ENCODE data around the gene ATP6AP1.
"Not testable (repeated sequence)": the region's sequence is repeated elsewhere in the genome, so short reads cannot be mapped to it uniquely, and the experiment has no call there.

The ATP6AP1 gene, protein sequence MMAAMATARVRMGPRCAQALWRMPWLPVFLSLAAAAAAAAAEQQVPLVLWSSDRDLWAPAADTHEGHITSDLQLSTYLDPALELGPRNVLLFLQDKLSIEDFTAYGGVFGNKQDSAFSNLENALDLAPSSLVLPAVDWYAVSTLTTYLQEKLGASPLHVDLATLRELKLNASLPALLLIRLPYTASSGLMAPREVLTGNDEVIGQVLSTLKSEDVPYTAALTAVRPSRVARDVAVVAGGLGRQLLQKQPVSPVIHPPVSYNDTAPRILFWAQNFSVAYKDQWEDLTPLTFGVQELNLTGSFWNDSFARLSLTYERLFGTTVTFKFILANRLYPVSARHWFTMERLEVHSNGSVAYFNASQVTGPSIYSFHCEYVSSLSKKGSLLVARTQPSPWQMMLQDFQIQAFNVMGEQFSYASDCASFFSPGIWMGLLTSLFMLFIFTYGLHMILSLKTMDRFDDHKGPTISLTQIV

DNA sequence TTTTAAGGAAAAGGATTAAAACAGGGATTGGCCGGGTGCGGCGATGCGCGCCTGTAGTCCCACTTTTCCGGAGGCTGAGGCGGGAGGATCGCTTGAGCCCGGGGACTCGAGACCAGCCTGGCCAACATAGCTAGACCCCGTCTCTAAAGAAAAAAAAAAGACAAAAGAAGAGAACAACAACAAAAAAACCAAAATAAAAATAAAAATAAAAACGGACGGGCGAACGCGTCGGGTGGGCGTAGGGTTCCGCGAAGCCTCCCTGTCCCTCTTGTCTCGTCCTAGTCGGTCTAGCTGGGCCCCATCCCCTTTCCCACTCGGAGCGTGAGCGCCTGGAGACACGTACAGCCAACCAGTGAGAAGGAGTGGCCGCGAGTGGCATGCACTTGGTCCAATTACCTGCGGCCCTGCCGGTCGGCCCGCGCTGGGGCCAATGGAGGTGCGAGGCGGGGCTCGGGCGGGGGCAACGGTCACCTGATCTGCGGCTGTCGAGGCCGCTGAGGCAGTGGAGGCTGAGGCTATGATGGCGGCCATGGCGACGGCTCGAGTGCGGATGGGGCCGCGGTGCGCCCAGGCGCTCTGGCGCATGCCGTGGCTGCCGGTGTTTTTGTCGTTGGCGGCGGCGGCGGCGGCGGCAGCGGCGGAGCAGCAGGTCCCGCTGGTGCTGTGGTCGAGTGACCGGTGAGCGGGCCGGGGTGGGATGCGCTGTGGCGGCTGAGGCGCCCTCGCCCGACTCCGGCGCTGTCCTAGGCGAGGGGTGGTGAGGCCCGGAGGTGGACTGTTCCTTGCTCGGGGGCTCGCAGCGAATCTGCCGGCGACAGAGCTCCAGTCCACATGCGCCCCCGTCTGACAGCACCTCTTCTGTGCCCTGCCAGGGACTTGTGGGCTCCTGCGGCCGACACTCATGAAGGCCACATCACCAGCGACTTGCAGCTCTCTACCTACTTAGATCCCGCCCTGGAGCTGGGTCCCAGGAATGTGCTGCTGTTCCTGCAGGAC, at the start of gene ATP6AP1:
Gene ATP6AP1, plus strand, starts transcription at position 502 of the 996 bp plus-strand sequence. Its CDS starts 16 bp downstream, at position 518.
- peak; percentile 89 for DNase-seq (ENCODE audit: low spot score)

DNA sequence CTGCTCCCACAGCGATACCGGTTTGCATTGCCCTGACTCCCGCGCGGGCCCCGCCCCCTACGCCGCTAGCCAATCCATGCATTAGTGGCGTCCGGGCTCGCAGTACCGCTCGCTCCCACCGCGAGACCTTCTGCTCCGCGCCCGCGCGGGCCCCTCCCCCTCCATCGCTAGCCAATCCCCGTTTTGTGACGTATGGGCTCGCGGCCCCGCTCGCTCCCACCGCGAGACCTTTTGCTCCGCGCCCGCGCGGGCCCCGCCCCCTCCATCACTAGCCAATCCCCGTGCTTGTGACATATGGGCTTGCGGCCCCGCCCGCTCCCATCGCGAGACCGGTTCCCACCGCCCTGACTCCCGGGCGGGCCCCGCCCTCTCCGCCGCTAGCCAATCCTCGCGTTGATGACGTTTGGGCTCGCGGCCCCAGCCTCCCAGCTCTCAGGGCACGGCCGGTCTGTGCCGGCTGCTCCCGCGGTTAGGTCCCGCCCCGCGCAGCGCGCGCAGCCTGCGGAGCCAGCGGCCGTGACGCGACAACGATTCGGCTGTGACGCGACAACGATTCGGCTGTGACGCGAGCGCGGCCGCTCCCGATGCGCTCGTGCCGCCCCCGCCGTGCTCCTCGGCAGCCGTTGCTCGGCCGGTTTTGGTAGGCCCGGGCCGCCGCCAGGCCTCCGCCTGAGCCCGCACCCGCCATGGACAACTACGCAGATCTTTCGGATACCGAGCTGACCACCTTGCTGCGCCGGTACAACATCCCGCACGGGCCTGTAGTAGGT, 49.5 kb upstream of the ATP6AP1 start, which contains the start of gene EMD:
Gene EMD, plus strand, starts transcription at position 497 of the 770 bp plus-strand sequence. Its CDS starts 190 bp downstream, at position 687.
- peak; percentile 96 for DNase-seq (ENCODE audit: low spot score)

DNA sequence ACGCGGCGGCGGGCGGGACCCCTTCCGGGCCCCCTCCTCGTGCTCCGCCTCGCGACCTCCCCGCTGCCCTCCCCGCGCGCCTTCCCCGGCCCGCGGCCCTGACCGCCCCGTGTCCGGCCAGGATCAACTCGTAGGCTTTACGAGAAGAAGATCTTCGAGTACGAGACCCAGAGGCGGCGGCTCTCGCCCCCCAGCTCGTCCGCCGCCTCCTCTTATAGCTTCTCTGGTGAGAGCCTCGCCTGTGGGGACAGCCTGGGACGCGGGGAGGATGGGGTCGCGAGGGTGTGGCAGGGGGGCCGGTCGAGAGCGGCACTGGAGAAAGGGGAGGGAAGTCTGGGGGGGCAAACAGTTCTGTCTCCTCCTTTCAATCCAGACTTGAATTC, 48.9 kb upstream of the ATP6AP1 start:
- no peak for DNase-seq (ENCODE audit: low spot score)

DNA sequence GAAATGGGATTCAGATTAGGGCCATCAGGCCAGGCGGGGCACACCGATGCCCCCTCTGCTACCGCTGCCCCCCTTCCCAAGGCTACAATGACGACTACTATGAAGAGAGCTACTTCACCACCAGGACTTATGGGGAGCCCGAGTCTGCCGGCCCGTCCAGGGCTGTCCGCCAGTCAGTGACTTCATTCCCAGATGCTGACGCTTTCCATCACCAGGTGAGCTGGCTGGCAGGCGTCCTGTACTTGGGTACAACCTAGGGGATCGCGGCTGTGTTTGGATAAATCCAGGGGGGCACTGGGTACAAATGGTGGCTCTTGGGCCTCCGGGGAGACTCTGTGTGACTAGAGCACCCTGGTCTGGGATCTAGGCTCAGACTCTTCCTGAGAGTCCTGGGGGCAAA, 48.3 kb upstream of the ATP6AP1 start:
- DNase-seq (ENCODE audit: low spot score): no peak

DNA sequence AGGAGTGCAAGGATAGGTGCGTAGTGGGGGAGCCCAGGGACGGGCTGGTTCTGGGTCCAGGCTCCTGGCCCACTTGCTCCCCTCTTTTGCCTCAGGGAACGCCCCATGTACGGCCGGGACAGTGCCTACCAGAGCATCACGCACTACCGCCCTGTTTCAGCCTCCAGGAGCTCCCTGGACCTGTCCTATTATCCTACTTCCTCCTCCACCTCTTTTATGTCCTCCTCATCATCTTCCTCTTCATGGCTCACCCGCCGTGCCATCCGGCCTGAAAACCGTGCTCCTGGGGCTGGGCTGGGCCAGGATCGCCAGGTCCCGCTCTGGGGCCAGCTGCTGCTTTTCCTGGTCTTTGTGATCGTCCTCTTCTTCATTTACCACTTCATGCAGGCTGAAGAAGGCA, 47.7 kb upstream of the ATP6AP1 start:
- DNase-seq (ENCODE audit: low spot score): no peak

DNA sequence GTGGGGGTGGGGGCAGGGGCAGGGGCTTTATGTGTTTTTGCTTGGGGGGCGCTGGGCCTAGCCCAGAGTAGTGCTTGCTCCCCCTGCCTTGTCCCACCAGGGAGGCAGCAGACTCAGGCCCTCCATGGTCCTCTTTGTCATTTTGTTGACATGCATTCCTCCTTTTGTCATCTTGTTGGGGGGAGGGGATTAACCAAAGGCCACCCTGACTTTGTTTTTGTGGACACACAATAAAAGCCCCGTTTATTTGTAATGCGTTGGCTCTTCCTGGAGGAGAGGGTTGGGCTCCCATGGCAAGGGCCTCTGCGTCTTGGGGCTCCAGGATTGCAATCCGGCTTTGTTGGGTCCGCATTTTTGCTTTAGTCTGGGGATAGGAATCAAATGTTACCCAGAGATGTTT, 47.2 kb upstream of the ATP6AP1 start:
- no peak for DNase-seq (ENCODE audit: low spot score)

DNA sequence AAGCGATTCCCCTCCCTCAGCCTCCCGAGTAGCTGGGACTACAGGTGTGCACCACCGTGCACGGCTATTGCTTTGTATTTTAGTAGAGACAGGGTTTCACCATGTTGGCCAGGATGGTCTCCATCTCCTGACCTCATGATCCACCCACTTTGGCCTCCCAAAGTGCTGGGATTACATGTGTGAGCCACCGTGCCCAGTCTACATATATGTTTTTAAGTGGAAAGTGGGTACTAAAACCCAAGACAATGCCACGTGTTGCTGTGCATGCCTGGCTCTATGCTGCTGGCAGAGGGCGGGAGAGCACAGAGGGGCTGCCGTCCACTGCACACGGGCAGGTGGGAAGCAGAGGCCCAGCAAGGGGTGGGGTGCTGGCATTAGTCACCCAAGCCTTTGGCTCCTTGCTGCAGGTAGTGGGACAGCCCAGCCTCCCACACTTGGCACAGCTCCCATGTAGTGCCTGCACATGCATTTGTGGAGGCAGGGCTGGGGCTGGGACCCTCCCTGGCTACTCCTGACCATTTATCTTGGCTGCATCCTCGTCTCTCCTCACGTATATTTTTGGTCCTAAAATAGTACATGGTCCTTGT, 45.9 kb upstream of the ATP6AP1 start:
- DNase-seq (ENCODE audit: low spot score): no peak

DNA sequence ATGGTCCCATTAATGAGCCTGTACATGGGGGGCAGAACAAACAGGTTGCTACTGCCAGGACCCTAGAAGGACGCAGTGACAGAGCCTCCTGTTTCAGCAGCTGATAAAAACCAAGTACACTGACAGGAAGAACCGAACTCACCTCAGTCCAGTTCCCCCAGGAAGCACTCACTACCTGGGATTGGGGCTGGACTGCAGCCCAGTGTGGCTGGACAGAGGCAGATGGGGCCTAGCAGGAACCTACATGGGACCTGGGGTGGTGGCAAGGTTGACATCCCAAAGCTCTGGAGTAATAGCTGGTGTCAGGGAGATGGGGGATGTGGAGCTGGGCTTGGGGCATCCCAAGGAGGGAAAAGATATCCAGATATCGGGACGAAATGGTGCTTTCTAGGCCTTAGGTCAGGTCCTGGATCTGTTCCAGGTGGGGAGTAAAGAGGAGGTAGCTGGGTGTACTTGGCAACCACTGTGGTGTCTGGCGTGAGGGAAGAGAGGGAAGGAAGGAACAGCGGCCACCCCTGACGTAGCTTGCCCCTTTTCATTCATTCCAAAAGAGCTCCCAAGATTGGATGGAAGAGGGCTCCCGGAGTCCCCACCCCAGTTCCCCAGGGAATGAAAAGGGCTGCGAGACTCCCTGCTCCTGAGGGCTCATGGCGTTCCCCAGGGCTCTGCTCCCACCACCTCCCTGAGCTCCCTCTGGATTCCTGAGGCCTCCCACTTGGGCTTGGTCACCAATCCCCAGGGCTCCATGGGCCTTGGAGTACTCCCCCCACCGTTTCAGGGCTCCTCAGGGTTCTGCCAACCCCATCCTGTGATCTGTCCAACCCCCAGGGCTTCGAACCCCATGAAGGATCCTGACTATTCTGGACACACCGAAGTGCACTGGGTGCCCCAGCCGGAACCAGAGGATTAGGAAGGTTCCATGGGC, 44.9 kb upstream of the ATP6AP1 start:
- no peak for DNase-seq (ENCODE audit: low spot score)

DNA sequence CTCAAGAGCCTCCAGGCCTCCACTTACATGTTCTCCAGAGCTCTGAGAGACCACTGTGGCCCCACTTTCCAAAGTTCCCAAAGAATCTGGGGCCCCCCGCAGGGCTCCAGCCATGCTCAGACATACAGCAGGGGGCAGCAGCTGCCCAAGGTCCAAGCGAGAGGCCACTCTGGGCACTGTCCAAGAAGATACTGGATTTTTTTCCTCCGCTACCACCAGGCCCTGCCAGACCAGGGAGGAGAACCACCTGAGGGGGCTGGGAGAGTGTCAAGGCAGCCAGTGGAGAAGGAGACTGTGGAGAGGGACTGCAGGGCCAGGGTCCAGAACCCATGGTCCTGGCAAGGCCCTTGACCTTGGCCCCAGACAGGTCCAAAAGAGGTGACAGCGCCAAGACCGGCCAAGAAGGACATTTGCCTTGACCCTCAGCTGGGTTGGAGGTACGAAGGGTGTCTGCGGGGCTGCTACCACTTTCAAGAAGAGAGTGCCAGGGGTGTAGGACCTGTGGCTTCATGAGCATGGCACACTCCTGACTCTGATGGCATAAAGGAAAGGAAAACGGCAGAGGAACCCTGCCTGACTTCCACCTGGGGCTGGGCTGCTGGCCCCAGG, 44.1 kb upstream of the ATP6AP1 start:
- DNase-seq (ENCODE audit: low spot score): no peak

DNA sequence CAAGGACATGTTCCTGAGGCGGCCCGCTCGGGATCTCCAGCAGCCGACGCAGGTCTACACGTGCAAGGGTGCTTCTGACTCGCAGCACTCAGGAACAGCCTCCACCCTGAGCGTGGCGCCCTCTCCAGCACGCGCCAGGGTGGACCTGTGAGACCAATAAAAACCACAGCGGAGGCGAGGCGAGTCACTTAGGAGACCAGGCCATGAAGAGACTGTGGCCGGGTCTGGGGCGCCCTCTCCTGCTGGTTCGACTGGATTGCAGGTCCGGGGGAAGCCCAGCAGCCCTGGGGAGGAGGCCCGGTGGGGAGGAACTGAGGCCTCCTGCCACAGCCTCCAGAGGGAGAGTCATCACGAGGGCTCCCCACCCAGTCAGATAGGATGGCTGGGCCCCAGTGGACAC, 40.4 kb upstream of the ATP6AP1 start:
- not testable (repeated sequence) for DNase-seq (ENCODE audit: low spot score)

DNA sequence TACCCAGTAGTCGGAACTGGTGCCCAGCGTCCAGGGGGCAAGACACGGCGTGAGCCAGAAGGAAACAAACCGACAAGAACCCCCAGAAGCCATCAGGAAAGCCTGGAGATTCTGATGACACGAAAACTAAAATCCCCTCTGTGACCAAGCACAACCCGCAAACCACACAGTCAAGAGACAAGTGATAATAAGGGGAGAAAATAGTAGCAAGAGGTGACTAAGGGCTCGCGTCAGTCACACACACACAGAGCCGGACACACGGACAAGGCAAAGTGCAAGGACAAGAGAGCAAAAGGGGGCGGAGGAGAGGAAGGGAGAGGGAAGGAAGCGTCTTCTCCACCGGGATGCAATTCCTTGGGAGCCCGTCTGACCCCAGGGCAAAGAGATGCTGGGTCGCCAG, 39.8 kb upstream of the ATP6AP1 start:
- DNase-seq (ENCODE audit: low spot score): not testable (repeated sequence)

DNA sequence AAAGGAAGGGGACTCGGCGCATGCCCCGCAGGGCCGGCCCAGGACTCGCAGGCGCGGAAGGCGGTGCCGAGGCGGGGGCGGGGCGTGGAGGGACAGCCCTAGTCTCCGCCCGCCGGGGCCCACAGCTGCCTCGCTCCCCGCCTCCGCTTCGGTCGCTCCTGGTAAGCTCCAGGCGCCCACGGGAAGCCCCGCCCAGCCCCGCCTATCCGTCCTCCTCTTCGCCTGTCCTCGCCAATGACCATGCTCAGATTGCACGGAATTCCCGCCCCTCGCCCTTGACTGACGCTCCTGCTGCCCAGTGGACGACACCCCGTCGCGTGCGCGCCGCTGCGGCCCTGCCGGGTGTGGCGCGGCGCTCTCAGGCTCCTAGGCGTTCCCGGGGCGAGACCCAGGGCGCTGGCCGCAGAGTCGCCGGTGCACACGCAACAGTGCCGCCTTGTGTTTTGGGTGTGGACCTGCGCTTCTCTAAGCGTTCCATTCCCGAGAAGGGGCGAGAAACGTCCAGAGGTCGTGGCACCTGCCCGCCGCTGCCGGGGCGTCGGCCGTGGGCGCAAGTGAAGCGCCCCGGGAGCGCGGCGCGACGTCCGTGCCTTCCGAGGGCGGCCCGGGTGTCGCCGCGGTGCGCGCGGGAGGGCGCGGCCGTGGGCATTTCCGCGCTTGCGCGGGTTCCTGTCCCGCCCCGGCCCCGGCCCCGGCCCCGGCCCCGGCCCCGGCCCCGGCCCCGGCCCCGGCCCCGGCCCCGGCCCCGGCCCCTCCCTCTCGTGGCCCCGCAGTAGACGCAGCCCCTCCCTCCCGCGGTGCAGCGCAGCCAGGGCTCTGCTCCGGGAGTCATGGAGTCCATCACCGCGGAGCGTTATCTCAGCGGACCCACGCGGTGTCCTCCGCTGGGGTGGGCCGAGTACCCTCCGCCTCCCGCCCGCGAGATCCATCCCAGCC, 38.4 kb upstream of the ATP6AP1 start:
- DNase-seq (ENCODE audit: low spot score): not testable (repeated sequence)

DNA sequence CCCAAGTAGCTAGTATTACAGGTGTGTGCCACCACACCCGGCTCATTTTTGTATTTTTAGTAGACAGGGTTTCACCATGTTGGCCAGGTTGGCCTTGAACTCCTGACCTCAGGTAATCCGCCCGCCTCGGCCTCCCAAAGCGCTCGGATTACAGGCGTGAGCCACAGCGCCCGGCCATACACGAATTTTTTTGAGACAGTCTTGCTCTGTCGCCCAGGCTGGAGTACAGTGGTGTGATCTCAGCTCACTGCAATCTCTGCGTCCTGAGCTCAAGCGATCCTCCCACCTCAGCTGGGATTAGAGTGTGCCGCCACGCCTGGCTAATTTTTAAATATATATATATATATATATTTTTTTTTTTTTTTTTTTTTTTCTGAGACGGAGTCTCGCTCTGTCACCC, 32.1 kb upstream of the ATP6AP1 start:
- DNase-seq (ENCODE audit: low spot score): not testable (repeated sequence)

DNA sequence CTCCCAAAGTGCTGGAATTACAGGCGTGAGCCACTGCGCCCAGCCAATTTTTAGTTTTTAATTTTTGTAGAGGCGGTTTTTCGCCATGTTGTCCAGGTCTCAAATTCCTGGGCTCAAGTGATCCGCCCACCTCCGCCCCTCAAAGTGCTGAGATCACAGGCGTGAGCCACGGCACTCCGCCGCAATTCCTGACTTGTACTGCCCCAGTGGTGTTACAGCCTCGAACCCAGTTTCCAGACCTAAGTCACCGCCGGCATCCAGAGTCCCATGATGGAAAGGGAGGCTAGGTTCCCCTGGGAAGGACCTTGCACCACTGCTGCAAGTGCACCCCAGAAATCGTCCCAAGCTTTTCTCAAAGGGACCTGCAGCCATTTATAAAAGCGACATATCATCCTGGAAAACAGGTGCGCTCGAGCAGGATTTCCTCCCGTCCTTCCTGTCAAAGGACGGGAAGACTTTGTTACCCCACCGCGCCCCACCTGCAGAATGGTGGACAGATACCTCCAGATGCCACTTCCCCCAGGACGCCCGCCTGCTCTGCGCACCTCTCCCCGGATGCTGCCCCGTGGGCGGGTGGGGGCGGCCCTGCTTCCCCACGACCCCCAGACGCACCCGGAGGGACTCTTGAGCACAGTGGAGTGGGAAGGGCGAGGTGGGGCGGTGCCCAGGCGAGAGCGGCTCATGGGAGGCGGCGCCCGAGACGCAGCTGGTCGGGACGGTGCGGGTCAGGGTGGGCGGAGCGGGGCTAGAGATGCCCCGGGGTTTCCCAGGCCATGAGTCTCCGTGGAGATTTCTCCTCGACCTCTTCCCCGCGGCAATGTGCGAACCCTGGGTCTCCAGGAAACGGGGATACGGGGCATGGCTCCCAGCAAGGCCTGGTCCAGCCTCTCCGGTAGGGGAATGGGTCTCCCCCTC, 31.2 kb upstream of the ATP6AP1 start:
- peak; percentile 55 for DNase-seq (ENCODE audit: low spot score)

DNA sequence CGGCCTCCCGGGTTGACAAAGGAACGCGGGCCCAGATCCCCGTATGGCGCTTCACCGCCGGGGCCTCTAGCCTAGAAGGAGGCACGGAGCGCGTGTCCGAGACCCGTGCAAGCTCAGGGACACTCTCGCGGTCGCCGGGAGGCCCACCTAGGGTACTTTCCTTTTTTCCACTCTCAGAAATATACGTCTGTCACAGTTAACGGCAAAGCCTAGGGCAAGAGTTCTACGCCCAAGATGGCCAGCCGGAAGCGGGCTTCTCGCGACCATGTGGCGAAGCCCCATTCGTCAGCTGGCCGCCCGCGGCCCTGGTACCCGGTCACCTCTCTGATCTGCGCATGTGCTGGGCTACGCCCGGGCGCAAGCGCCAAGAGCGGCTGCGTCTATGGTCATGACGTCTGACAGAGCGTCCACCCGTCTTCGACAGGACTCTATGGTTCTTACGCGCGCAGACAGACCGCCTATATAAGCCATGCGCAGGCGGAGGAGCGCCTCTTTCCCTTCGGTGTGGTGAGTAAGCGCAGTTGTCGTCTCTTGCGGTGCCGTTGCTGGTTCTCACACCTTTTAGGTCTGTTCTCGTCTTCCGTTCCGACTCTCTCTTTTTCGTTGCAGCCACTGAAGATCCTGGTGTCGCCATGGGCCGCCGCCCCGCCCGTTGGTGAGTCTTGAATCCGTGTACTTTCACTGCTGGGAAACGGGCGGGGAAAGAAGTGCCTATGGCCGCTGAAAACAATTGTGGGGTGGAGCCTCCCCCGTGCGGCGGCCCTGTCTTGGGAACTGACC, 30.4 kb upstream of the ATP6AP1 start, which contains the start of gene RPL10:
Gene RPL10, plus strand, starts transcription at position 490 of the 780 bp plus-strand sequence. Its CDS starts 143 bp downstream, at position 633.
- DNase-seq (ENCODE audit: low spot score): peak; percentile 95

DNA sequence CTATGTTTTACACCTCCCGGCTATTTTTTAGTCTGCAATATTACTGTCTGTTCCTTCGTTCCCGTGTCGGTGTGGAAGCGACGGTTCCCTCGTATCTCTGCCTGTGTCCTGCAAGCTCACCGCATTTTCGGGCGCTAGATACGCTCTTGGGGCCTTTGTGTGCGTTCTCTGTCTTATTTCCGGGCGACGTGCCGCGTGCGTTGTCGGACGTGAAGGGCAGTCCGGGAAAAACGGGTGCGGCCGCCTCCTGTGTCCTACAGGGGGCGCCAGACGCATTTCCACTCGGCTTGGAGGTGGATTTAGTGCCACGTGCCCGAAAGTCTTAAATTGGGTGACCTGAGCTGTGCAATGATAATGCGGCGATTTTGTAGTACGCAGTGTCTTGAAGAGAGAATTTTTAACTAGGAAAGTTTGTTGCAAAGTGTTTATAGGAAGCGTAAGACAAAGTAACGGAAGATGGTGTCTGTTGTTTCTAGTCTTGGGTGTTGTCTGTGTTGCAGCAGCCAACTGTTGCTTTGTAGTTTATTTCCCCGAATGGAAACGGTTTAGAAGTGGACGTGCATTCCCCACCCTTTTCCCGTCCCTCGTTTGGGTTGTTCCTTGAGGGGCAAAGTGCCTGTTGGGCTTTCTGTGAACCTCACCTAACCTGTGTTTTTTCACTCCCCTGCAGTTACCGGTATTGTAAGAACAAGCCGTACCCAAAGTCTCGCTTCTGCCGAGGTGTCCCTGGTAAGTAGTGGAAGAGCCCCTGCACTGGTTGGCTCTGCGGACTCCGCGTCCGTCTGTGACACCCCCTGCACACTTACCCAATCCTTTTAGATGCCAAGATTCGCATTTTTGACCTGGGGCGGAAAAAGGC, 29.6 kb upstream of the ATP6AP1 start:
- peak; percentile 79 for DNase-seq (ENCODE audit: low spot score)
